H1 (cell line): ENCODE measurements around the gene ADAM12. TPM values are rescaled to one million over a fixed set of nuclear protein-coding genes. Genes with fewer than 3 reads are reported as not detected.

Experiments
- CTCF ChIA-PET: fragments of 300-600 bp; sonication (Branson Sonifier 250); formaldehyde crosslinking; loops from one replicate; lab custom pipeline; 2021; ENCODE audit not compliant: partially characterized antibody; lab: Charles Lee
- POLR2A ChIA-PET: fragments of 300-600 bp; sonication (Branson Sonifier 250); formaldehyde crosslinking; loops from one replicate; lab custom pipeline; 2021; ENCODE audit warnings: inconsistent platforms; ENCODE audit not compliant: partially characterized antibody; lab: Charles Lee
- DNase-seq, 2 experiments: peaks; one replicate each; pipeline versions ENCODE4 v3.0.0 to v3.0.0-alpha.2; 2010 to 2022; ENCODE audit warnings: low spot score in 2 of 2, low read depth in 1 of 2, mixed read lengths in 1 of 2
- FAIRE-seq: peaks from 2 replicates; lab custom pipeline; 2011; peaks lifted over from hg19 to GRCh38; lab: Jason Lieb, UNC
- H2AFZ ChIP-seq: 2 replicates; pipeline ENCODE4 v1.8.1; 2012; ENCODE audit warnings: low read length, inconsistent platforms
- H2AK5ac ChIP-seq: 2 replicates; pipeline ENCODE4 v1.6.1; 2013; ENCODE audit warnings: low read depth, low read length
- H2BK120ac ChIP-seq: replicated peaks from 2 replicates; pipeline ENCODE3; 2013; ENCODE audit warnings: low read depth, low read length, inconsistent platforms
- H2BK12ac ChIP-seq: 2 replicates; pipeline ENCODE4 v1.6.1; 2013; ENCODE audit warnings: low read depth, low read length
- H2BK15ac ChIP-seq: 2 replicates; pipeline ENCODE4 v1.6.1; 2013; ENCODE audit warnings: low read length
- H2BK20ac ChIP-seq: 2 replicates; pipeline ENCODE4 v1.6.1; 2013; ENCODE audit warnings: low read length
- H2BK5ac ChIP-seq: 2 replicates; pipeline ENCODE4 v1.6.1; 2013; ENCODE audit warnings: low read depth, low read length
- H3K14ac ChIP-seq: 2 replicates; pipeline ENCODE4 v1.6.1; 2013; ENCODE audit warnings: inconsistent platforms; ENCODE audit not compliant: insufficient read length
- H3K18ac ChIP-seq: 2 replicates; pipeline ENCODE4 v1.6.1; 2013; ENCODE audit warnings: low read length; ENCODE audit errors: extremely low read depth
- H3K23ac ChIP-seq: 2 replicates; pipeline ENCODE4 v1.6.1; 2013; ENCODE audit warnings: inconsistent platforms; ENCODE audit not compliant: insufficient read length
- H3K23me2 ChIP-seq: 2 replicates; pipeline ENCODE4 v1.6.1; 2013; ENCODE audit warnings: low read depth, low read length
- H3K27ac ChIP-seq: 2 replicates; pipeline ENCODE4 v1.6.1; 2011; ENCODE audit warnings: low read depth, low read length, inconsistent platforms
- H3K27me3 ChIP-seq, 4 experiments: replicated peaks in 1 of 4; 1 replicate in 1 of 4; 2 replicates in 3 of 4; pipeline versions ENCODE4 v1.6.1 to v1.8.1; 2011 to 2013; ENCODE audit warnings: low read length in 3 of 4, mild to moderate bottlenecking in 3 of 4, inconsistent platforms in 2 of 4, mixed read lengths in 2 of 4, moderate library complexity in 1 of 4; ENCODE audit not compliant: control insufficient read depth in 3 of 4, insufficient read depth in 3 of 4; ENCODE audit errors: extremely low read depth in 1 of 4
- H3K36me3 ChIP-seq, 4 experiments: 2 replicates each; pipeline versions ENCODE4 v1.6.1 to v1.8.1; 2011 to 2013; ENCODE audit warnings: mild to moderate bottlenecking in 4 of 4, low read length in 3 of 4, moderate library complexity in 2 of 4, control low read depth in 1 of 4, inconsistent platforms in 1 of 4; ENCODE audit not compliant: insufficient read depth in 4 of 4, control insufficient read depth in 2 of 4
- H3K4ac ChIP-seq: replicated peaks from 2 replicates; pipeline ENCODE3; 2013; ENCODE audit warnings: low read length, low read depth, mixed read lengths, inconsistent platforms; ENCODE audit not compliant: insufficient read length
- H3K4me1 ChIP-seq, 4 experiments: replicated peaks in 1 of 4; 1 replicate in 1 of 4; 2 replicates in 3 of 4; pipeline versions ENCODE4 v1.6.1 to v1.8.1; 2011 to 2013; ENCODE audit warnings: low read length in 3 of 4, inconsistent platforms in 2 of 4, mixed read lengths in 1 of 4; ENCODE audit not compliant: insufficient read depth in 4 of 4, control insufficient read depth in 3 of 4
- H3K4me2 ChIP-seq, 2 experiments: 2 replicates each; pipeline versions ENCODE4 v1.6.1 to v1.8.1; 2011 to 2013; ENCODE audit warnings: low read depth in 2 of 2, low read length in 2 of 2, control low read depth in 1 of 2, inconsistent platforms in 1 of 2, mild to moderate bottlenecking in 1 of 2; ENCODE audit not compliant: insufficient read depth in 1 of 2
- H3K4me3 ChIP-seq, 4 experiments: fragments of 200-600, 300-600 bp in 1 of 4; sonication (generic), shearing (Covaris generic), sonication (Bioruptor Twin) in 1 of 4; 2 replicates each; pipeline versions ENCODE4 v1.5.1 to v1.8.1; 2011 to 2016; ENCODE audit warnings: low read length in 4 of 4, low read depth in 3 of 4, control low read depth in 2 of 4, inconsistent platforms in 2 of 4, mild to moderate bottlenecking in 2 of 4, mixed read lengths in 1 of 4, moderate library complexity in 1 of 4; ENCODE audit not compliant: insufficient read depth in 2 of 4; ENCODE audit errors: extremely low read depth in 1 of 4
- H3K56ac ChIP-seq: replicated peaks from 2 replicates; pipeline ENCODE3; 2013; ENCODE audit warnings: low read depth, mild to moderate bottlenecking, mixed read lengths, low read length, inconsistent platforms; ENCODE audit not compliant: insufficient read length
- H3K79me1 ChIP-seq: 2 replicates; pipeline ENCODE4 v1.6.1; 2013; ENCODE audit warnings: low read depth, low read length, control low read depth
- H3K79me2 ChIP-seq, 2 experiments: 2 replicates each; pipeline versions ENCODE4 v1.6.1 to v1.8.1; 2012 to 2013; ENCODE audit warnings: low read length in 2 of 2, mild to moderate bottlenecking in 2 of 2, inconsistent platforms in 1 of 2; ENCODE audit not compliant: insufficient read depth in 2 of 2, control insufficient read depth in 1 of 2
- H3K9ac ChIP-seq, 4 experiments: replicated peaks in 1 of 4; 1 replicate in 1 of 4; 2 replicates in 3 of 4; pipeline versions ENCODE4 v1.6.1 to v1.8.1; 2011 to 2013; ENCODE audit warnings: low read depth in 3 of 4, low read length in 3 of 4, control low read depth in 2 of 4, mild to moderate bottlenecking in 2 of 4, moderate library complexity in 2 of 4, inconsistent platforms in 1 of 4; ENCODE audit errors: extremely low read depth in 1 of 4
- H3K9me3 ChIP-seq, 2 experiments: 2 replicates each; pipeline versions ENCODE4 v1.6.1 to v1.8.1; 2012 to 2013; ENCODE audit warnings: mild to moderate bottlenecking in 2 of 2, moderate library complexity in 2 of 2, control low read depth in 1 of 2, inconsistent platforms in 1 of 2, low read depth in 1 of 2, low read length in 1 of 2, mixed read lengths in 1 of 2; ENCODE audit not compliant: insufficient read depth in 2 of 2
- H4K20me1 ChIP-seq, 2 experiments: replicated peaks in 1 of 2; 2 replicates each; pipeline versions ENCODE3 to v1.8.1; 2011 to 2013; ENCODE audit warnings: inconsistent platforms in 2 of 2, low read length in 2 of 2, mild to moderate bottlenecking in 1 of 2; ENCODE audit not compliant: insufficient read depth in 2 of 2, control insufficient read depth in 1 of 2
- H4K5ac ChIP-seq: 2 replicates; pipeline ENCODE4 v1.6.1; 2013; ENCODE audit warnings: low read length, low read depth, mixed read lengths, inconsistent platforms; ENCODE audit not compliant: insufficient read length
- H4K8ac ChIP-seq: 2 replicates; pipeline ENCODE4 v1.8.0; 2013; ENCODE audit warnings: mild to moderate bottlenecking, moderate library complexity, low read length, inconsistent platforms; ENCODE audit not compliant: insufficient read depth; ENCODE audit errors: extremely low read depth
- H4K91ac ChIP-seq: replicated peaks from 2 replicates; pipeline ENCODE3; 2013; ENCODE audit warnings: low read length, mixed read lengths, inconsistent platforms; ENCODE audit not compliant: insufficient read length
- BACH1 ChIP-seq: IDR thresholded peaks from 2 replicates; pipeline ENCODE4 v1.6.1; 2012; ENCODE audit warnings: low read length, improper control_type of control experiment
- BCL11A ChIP-seq, 2 experiments: IDR thresholded peaks; one replicate each; pipeline ENCODE4 v1.6.1; 2011; ENCODE audit warnings: low read depth in 2 of 2, low read length in 2 of 2, mild to moderate bottlenecking in 2 of 2
- KDM4A ChIP-seq: IDR thresholded peaks from one replicate; pipeline ENCODE4 v1.7.1; 2012; ENCODE audit warnings: low read depth, mild to moderate bottlenecking, moderate library complexity, low read length, inconsistent platforms; ENCODE audit not compliant: severe bottlenecking
- RBBP5 ChIP-seq: IDR thresholded peaks from 2 replicates; pipeline ENCODE4 v1.7.1; 2012; ENCODE audit warnings: low read depth, mild to moderate bottlenecking, inconsistent platforms, low read length, moderate library complexity, borderline replicate concordance
- SAP30 ChIP-seq: fragments of 300-600 bp; sonication (generic); IDR thresholded peaks from 2 replicates; pipeline ENCODE4 v1.7.1; 2012; ENCODE audit warnings: low read length, moderate library complexity, mild to moderate bottlenecking, inconsistent platforms; ENCODE audit not compliant: insufficient read depth, insufficient replicate concordance
- SIRT6 ChIP-seq: IDR thresholded peaks from one replicate; pipeline ENCODE4 v1.7.1; 2012; ENCODE audit warnings: low read length, inconsistent platforms
- ZNF274 ChIP-seq: IDR thresholded peaks from 2 replicates; pipeline ENCODE4 v1.7.0; 2012; ENCODE audit warnings: low read length, borderline replicate concordance; ENCODE audit errors: extremely low read depth
- WGBS, 2 experiments: shearing (Covaris generic) in 1 of 2; methylation state at CpG; one replicate each; pipeline versions ENCODE4 v1.1.6 to v1.1.7; 2013 to 2015; ENCODE audit warnings: low lambda C conversion rate in 2 of 2, mixed read lengths in 2 of 2, inconsistent platforms in 1 of 2, low coverage in 1 of 2, missing lambda C conversion rate in 1 of 2; ENCODE audit not compliant: insufficient replicate concordance in 2 of 2, insufficient coverage in 1 of 2, insufficient read length in 1 of 2; ENCODE audit errors: extremely low coverage in 1 of 2, missing lambda C conversion rate in 1 of 2; 5-methylcytosine and 5-hydroxymethylcytosine counted together
- polyA plus RNA-seq, 7 experiments: library from polyadenylated mRNA; depleted of rRNA in 3 of 7; stranded (reverse) in 5 of 7; unstranded in 2 of 7; fragments of >200 nt in 5 of 7; fragments of 200-250 nt in 2 of 7; gene quantifications; 1 replicate in 5 of 7; 2 replicates in 1 of 7; 4 replicates in 1 of 7; pipeline versions ENCODE4 v1.2.1 to v1.2.3, GENCODE V29; 2011 to 2013; ENCODE audit warnings: missing spikeins in 2 of 7, mixed read lengths in 2 of 7
- total RNA-seq: library from RNA; stranded (reverse); fragmentation: NEBNext Ultra II Directional; extraction: Animal tissue kit (Norgen Biotek cat#: 25700); gene quantifications from 2 replicates; pipeline ENCODE4 v1.2.1, GENCODE V29; 2021

ADAM12 gene
- total and polyA plus RNA-seq, 2 of the 8 experiments (the other 6 are each of a cell fraction or from before 2014, with no cell fraction given): 0.07 to 0.17 TPM

- H4K8ac ChIP-seq: no peak overlapping the region; the same call in 1 of the 2 replicates
- H4K91ac ChIP-seq: no peak overlapping the region
- no peak for TF ChIP-seq ZNF274
- TF ChIP-seq BCL11A (IDR thresholded peaks at IDR 0.05; ENCODE audit: low read depth in 2 of 2, low read length in 2 of 2): no peak
- no peak for TF ChIP-seq KDM4A
- TF ChIP-seq SAP30: no peak
- TF ChIP-seq SIRT6: no peak
- no peak for TF ChIP-seq BACH1
- TF ChIP-seq RBBP5: no peak
- H2BK15ac ChIP-seq: no peak overlapping the region
- H3K4me1 ChIP-seq: no peaks in the 10 kb centered on the region
- H3K9me3 ChIP-seq: no peaks in the 10 kb centered on the region
- ChIA-PET CTCF (no interaction called here), POLR2A (no interaction called here)
- no peaks in the 10 kb centered on the region for H3K23me2 ChIP-seq
- no peak overlapping the region for H2BK5ac ChIP-seq
- no peak overlapping the region for H3K56ac ChIP-seq
- no peak overlapping the region for H2BK12ac ChIP-seq
- DNase-seq (no peak), FAIRE-seq (no peak)
- no peak overlapping the region for H3K23ac ChIP-seq
- no peak overlapping the region for H3K14ac ChIP-seq
- no peak overlapping the region for H2BK120ac ChIP-seq
- no peaks in the 10 kb centered on the region; a peak in 1 of 8 replicates for H3K36me3 ChIP-seq
- H3K27me3 ChIP-seq: peaks cover 0 to 1% (median 0%) of the 10 kb centered on the region in 4 experiments; a peak in 1 of 7 replicates
- H3K79me1 ChIP-seq: no peaks in the 10 kb centered on the region
- H3K18ac ChIP-seq: no peak overlapping the region
- H2AFZ ChIP-seq: 0 out of 2 replicates have a peak overlapping the region, but pooled peaks have one; percentile 62
- H3K4ac ChIP-seq: no peak overlapping the region
- no peak overlapping the region for H3K9ac ChIP-seq
- no peak overlapping the region for H2BK20ac ChIP-seq
- no peak overlapping the region for H3K4me3 ChIP-seq
- no peaks in the 10 kb centered on the region for H4K20me1 ChIP-seq
- no peak overlapping the region for H2AK5ac ChIP-seq
- H3K79me2 ChIP-seq: no peaks in the 10 kb centered on the region
- 94% methylated on average over 9 of the region's 9 CpGs; no CpG with 5 or more reads in 1 of the 2 experiments for WGBS, 2 experiments
- H4K5ac ChIP-seq: no peak overlapping the region
- no peak overlapping the region for H3K27ac ChIP-seq
- no peak overlapping the region for H3K4me2 ChIP-seq
These were observed 51.5 kb downstream of the ADAM12 start for GRCh38 chr10:126336801-126337200.
